K562 (cell line): ENCODE measurements around the gene LAMB2. TPM values are rescaled to one million over a fixed set of nuclear protein-coding genes. Genes with fewer than 3 reads are reported as not detected.

ENCODE experiments used
- ATAC-seq: fragments of 200-7000 bp; cut with Tn5 transposase; 3 replicates; pipeline ENCODE4 v1.9.1; 2020; ENCODE audit warnings: moderate library complexity
- BruUV-seq: library from RNA; stranded (reverse); fragments of 400-500 nt; replicated peaks from 2 replicates; lab custom pipeline; 2021; lab: Mats Ljungman, UMichigan
- CTCF ChIA-PET: fragments of 300-600 bp; formaldehyde crosslinking; extraction: SDS; loops from one replicate; lab custom pipeline; 2021; ENCODE audit warnings: low intra/inter-chr PET ratio; lab: Yijun Ruan, JAX
- POLR2A ChIA-PET: fragments of 300-600, 350-650 bp; sonication (Branson Sonifier 250); formaldehyde crosslinking; extraction: SDS; loops from one replicate; lab custom pipeline; 2021; ENCODE audit warnings: antibody characterized with exemption, inconsistent platforms; lab: Yijun Ruan, JAX
- DNase-seq, 4 experiments: peaks; one replicate each; pipeline versions ENCODE4 v3.0.0 to v3.0.0-alpha.2; 2011 to 2018; ENCODE audit warnings: low spot score in 3 of 4, mixed read lengths in 3 of 4; ENCODE audit errors: extremely low read depth in 1 of 4
- FAIRE-seq: peaks from 2 replicates; lab custom pipeline; 2011; peaks lifted over from hg19 to GRCh38; lab: Jason Lieb, UNC
- H2AFZ ChIP-seq: 2 replicates; pipeline ENCODE4 v1.6.0; 2011; ENCODE audit warnings: low read depth, low read length, control low read depth, inconsistent platforms
- H3K27ac ChIP-seq: fragments of 200-600 bp; 3 replicates; pipeline ENCODE4 v1.8.0; 2011; ENCODE audit warnings: low read depth, mild to moderate bottlenecking, control low read depth, inconsistent platforms, low read length, moderate library complexity, mixed read lengths; ENCODE audit errors: extremely low read depth
- H3K27me3 ChIP-seq, 2 experiments: fragments of 300-600 bp in 1 of 2; 2 replicates in 1 of 2; 3 replicates in 1 of 2; pipeline versions ENCODE4 v1.6.0 to v1.8.0; 2011; ENCODE audit warnings: inconsistent platforms in 2 of 2, low read length in 2 of 2, mild to moderate bottlenecking in 1 of 2, mixed read lengths in 1 of 2, moderate library complexity in 1 of 2; ENCODE audit not compliant: control insufficient read depth in 2 of 2, insufficient read depth in 2 of 2
- H3K36me3 ChIP-seq: fragments of 300-600 bp; 3 replicates; pipeline ENCODE4 v1.8.0; 2011; ENCODE audit warnings: mild to moderate bottlenecking, low read length, inconsistent platforms; ENCODE audit not compliant: control insufficient read depth, insufficient read depth
- H3K4me1 ChIP-seq, 2 experiments: fragments of 200-600 bp in 1 of 2; replicated peaks in 1 of 2; 2 replicates in 1 of 2; 3 replicates in 1 of 2; pipeline versions ENCODE4 v1.5.1 to v1.8.0; 2011; ENCODE audit warnings: inconsistent platforms in 2 of 2, low read length in 2 of 2, mild to moderate bottlenecking in 1 of 2, mixed read lengths in 1 of 2, moderate library complexity in 1 of 2; ENCODE audit not compliant: control insufficient read depth in 2 of 2, insufficient read depth in 2 of 2
- H3K4me2 ChIP-seq: 2 replicates; pipeline ENCODE4 v1.6.1; 2011; ENCODE audit warnings: low read length, control low read depth, inconsistent platforms, mixed read lengths; ENCODE audit not compliant: insufficient read depth
- H3K4me3 ChIP-seq: fragments of 200-600 bp; sonication (generic), shearing (Covaris generic); 2 replicates; pipeline ENCODE4 v1.5.1; 2016; ENCODE audit warnings: control low read depth, inconsistent platforms
- H3K79me2 ChIP-seq: fragments of 200-600 bp; 3 replicates; pipeline ENCODE4 v1.8.0; 2011; ENCODE audit warnings: low read length, inconsistent platforms; ENCODE audit not compliant: control insufficient read depth, insufficient read depth
- H3K9ac ChIP-seq, 2 experiments: 2 replicates each; pipeline versions ENCODE4 v1.6.0 to v1.6.1; 2011; ENCODE audit warnings: low read depth in 2 of 2, low read length in 2 of 2, control low read depth in 1 of 2, inconsistent platforms in 1 of 2, mild to moderate bottlenecking in 1 of 2, mixed read lengths in 1 of 2; ENCODE audit not compliant: insufficient read depth in 1 of 2
- H3K9me1 ChIP-seq: one replicate; pipeline ENCODE4 v1.6.0; 2011; ENCODE audit warnings: inconsistent platforms, mild to moderate bottlenecking, low read length, moderate library complexity; ENCODE audit not compliant: control insufficient read depth, insufficient read depth
- H3K9me3 ChIP-seq: replicated peaks from 2 replicates; pipeline ENCODE4 v1.5.1; 2011; ENCODE audit warnings: low read depth, low read length, inconsistent platforms; ENCODE audit not compliant: control insufficient read depth, insufficient read depth
- H4K20me1 ChIP-seq: replicated peaks from 2 replicates; pipeline ENCODE4 v1.6.1; 2011; ENCODE audit warnings: low read length, inconsistent platforms, mixed read lengths; ENCODE audit not compliant: control insufficient read depth, insufficient read depth
- ARID1B ChIP-seq: fragments of 450-650 bp; IDR thresholded peaks from 2 replicates; pipeline ENCODE4 v1.6.1; 2016; ENCODE audit warnings: antibody characterized with exemption, mild to moderate bottlenecking, inconsistent platforms
- CBX1 ChIP-seq: sonication (generic); IDR thresholded peaks from 2 replicates; pipeline ENCODE4 v1.6.1; 2016; ENCODE audit warnings: antibody characterized with exemption, low read depth, mild to moderate bottlenecking
- CCAR2 ChIP-seq: fragments of 200-400 bp; formaldehyde crosslinking; IDR thresholded peaks from 2 replicates; pipeline ENCODE4 v1.6.1; 2017; ENCODE audit warnings: mild to moderate bottlenecking, low read depth, low read length
- E2F5 ChIP-seq: sonication (generic); formaldehyde crosslinking; IDR thresholded peaks from 2 replicates; pipeline ENCODE4 v1.8.0; 2022; ENCODE audit warnings: mild to moderate bottlenecking, missing genetic modification reagents
- IRF2 ChIP-seq: sonication (generic); formaldehyde crosslinking; IDR thresholded peaks from 2 replicates; pipeline ENCODE4 v1.8.1; 2022; ENCODE audit warnings: mild to moderate bottlenecking, missing genetic modification reagents
- PYGO2 ChIP-seq: fragments of 450-650 bp; IDR thresholded peaks from 2 replicates; pipeline ENCODE4 v1.6.1; 2016; ENCODE audit warnings: mild to moderate bottlenecking, missing genetic modification characterization, moderate library complexity, missing compliant biosample characterization
- ZNF274 ChIP-seq: IDR thresholded peaks from 2 replicates; pipeline ENCODE4 v1.6.1; 2011; ENCODE audit warnings: low read depth, mild to moderate bottlenecking, low read length, moderate library complexity, borderline replicate concordance
- ZSCAN32 ChIP-seq: fragments of 450-650 bp; formaldehyde crosslinking; IDR thresholded peaks from 2 replicates; pipeline ENCODE4 v1.4.0; 2020; ENCODE audit warnings: mild to moderate bottlenecking, moderate library complexity
- WGBS: fragments of 100-300 bp; shearing (Covaris generic); methylation state at CpG from one replicate; pipeline ENCODE4 v1.1.6; 2016; ENCODE audit warnings: low coverage, mixed read lengths; ENCODE audit not compliant: insufficient coverage; ENCODE audit errors: missing lambda C conversion rate; 5-methylcytosine and 5-hydroxymethylcytosine counted together
- in situ Hi-C: fragments of 300-500 bp; cut with MboI; formaldehyde crosslinking; loops from 4 replicates; pipeline ENCODE4 v1.15.0; 2018; ENCODE audit warnings: inconsistent platforms, mixed read lengths
- intact Hi-C: fragments of 100-400 bp; cut with micrococcal nuclease; formaldehyde crosslinking; loops from 2 replicates; pipeline ENCODE4 v1.14.2; 2022
- polyA plus RNA-seq, 8 experiments: library from polyadenylated mRNA; depleted of rRNA in 4 of 8; stranded (reverse) in 5 of 8; unstranded in 3 of 8; fragments of >200 nt; fragmentation: Nextera tagmentation in 2 of 8; fragmentation: Illumina TruSeq in 1 of 8; extraction: Ambion mirVana in 2 of 8; extraction: Trizol in 1 of 8; gene quantifications; 2 replicates each; pipeline versions ENCODE4 v1.2.1 to v1.2.3, GENCODE V29; 2011 to 2014; ENCODE audit warnings: inconsistent platforms in 1 of 8, missing spikeins in 1 of 8
- total RNA-seq, 7 experiments: library from RNA; depleted of rRNA in 6 of 7; stranded (reverse); fragments of >200 nt in 6 of 7; fragmentation: Illumina TruSeq in 2 of 7; extraction: Trizol in 2 of 7; gene quantifications; 2 replicates each; pipeline versions ENCODE4 v1.2.1 to v1.2.3, GENCODE V29; 2011 to 2021; ENCODE audit warnings: low replicate concordance in 1 of 7

LAMB2 gene
- total and polyA plus RNA-seq, 9 of the 15 experiments (the other 6 are each of a cell fraction or from before 2014, with no cell fraction given), result 1.4 to 26.0 (median 16.2) TPM

DNA sequence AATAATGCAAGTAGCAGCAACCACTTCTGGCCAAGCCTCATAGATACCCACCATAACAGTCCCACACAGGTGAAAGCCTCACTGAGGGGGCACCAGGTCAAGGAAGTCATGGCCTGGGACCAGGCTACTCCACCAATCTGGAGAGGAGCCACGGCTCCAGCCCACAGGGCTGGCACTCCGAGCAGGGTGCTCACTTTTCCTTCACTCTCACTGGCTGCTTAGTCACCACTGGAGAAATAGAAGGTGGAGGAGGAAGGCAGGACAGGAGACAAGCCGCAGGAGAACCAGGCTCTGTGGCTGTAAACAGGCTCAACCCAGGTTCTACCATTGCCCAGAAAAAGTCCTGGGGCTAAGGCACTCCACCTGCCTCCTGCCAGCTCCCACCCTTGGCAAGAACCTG lies 13.4 kb downstream of the LAMB2 start:
- 25% methylated on average over 3 of the region's 3 CpGs for WGBS
- Histone ChIP-seq H3K27ac (peak overlapping the region; percentile 97; the same call in 2 of the 3 replicates), H3K9me1 (no peaks in the 10 kb centered on the region), H4K20me1 (no peaks in the 10 kb centered on the region), H2AFZ (no peak overlapping the region), H3K36me3 (peaks cover 51% of the 10 kb centered on the region), H3K4me1 (peaks cover 9 to 40% of the 10 kb centered on the region in 2 experiments; a peak in 4 of 5 replicates), H3K9me3 (no peaks in the 10 kb centered on the region), H3K27me3 (no peaks in the 10 kb centered on the region), H3K9ac (peak overlapping the region; percentile 95 to 98), H3K4me2 (peak overlapping the region; percentile 100), H3K4me3 (peak overlapping the region; percentile 87; the same call in 1 of the 2 replicates), H3K79me2 (peaks cover 20% of the 10 kb centered on the region)
- ATAC-seq, result no peak
- intact Hi-C loops (no loop called here), in situ Hi-C loops (no loop called here)
- no peak for TF ChIP-seq ARID1B
- no peak for TF ChIP-seq ZSCAN32 (CRISPR knock-in tag)
- no peak for TF ChIP-seq PYGO2 (tag)
- TF ChIP-seq CCAR2, result no peak
- TF ChIP-seq IRF2 (CRISPR knock-in tag), result no peak
- TF ChIP-seq CBX1, result no peak
- no peak for TF ChIP-seq ZNF274
- TF ChIP-seq E2F5 (CRISPR knock-in tag), result no peak
- ChIA-PET CTCF (no interaction called here), POLR2A (no interaction called here)
- no TSS peak for BruUV-seq
- FAIRE-seq, result no peak
- no peak for DNase-seq
